Fibroblast of lung (primary cell): ENCODE results near the gene ERFL.

ENCODE experiments used
- EZH2 ChIP-seq: IDR thresholded peaks from 2 replicates; pipeline ENCODE4 v1.5.1; 2012; ENCODE audit warnings: low read length, control low read depth, mild to moderate bottlenecking; ENCODE audit errors: missing control alignments
- TF ChIP-seq, protein P1 (sequence below), 2 donors: IDR thresholded peaks in 1 of 2; conservative IDR thresholded peaks in 1 of 2; 1 replicate in 1 of 2; 2 replicates in 1 of 2; pipeline ENCODE4 v1.5.1; 2011 to 2012; ENCODE audit warnings: low read length in 2 of 2, control low read depth in 1 of 2, inconsistent platforms in 1 of 2, low read depth in 1 of 2, mild to moderate bottlenecking in 1 of 2

DNA sequence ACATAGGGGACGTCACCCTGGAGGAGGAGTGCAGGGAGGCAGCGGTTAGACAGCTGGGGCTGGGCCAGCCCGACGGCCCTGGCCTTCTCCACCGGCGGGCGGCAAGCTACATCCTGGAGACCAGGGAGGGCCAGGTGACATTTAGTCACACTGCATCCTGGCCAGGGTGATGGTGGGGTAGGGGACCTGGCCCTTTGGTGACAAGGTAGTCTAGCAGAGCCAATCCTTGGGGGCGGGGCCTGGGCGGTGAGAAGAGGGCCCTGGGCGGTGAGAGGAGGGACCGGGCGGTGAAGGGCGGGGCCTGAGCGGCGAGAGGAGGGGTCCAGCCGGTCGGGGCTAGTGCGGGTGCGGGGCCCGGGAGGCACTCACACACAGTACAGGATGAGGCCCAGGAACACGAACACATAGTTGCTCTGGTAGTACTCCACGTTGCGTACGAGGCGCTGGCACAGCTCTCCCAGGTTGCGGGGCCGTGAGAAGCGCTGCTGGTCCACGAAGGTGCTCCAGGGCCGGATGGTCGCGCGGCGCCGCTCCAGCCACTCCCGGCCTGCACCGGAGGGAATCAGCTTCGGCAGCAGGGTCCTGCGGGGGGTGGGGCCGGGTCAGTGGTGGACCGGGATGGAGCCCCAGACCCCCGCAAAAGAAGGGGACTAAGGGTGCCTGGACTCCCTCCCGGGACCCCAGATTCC lies 30.3 kb upstream of the ERFL start:
- TF ChIP-seq, protein P1, sequence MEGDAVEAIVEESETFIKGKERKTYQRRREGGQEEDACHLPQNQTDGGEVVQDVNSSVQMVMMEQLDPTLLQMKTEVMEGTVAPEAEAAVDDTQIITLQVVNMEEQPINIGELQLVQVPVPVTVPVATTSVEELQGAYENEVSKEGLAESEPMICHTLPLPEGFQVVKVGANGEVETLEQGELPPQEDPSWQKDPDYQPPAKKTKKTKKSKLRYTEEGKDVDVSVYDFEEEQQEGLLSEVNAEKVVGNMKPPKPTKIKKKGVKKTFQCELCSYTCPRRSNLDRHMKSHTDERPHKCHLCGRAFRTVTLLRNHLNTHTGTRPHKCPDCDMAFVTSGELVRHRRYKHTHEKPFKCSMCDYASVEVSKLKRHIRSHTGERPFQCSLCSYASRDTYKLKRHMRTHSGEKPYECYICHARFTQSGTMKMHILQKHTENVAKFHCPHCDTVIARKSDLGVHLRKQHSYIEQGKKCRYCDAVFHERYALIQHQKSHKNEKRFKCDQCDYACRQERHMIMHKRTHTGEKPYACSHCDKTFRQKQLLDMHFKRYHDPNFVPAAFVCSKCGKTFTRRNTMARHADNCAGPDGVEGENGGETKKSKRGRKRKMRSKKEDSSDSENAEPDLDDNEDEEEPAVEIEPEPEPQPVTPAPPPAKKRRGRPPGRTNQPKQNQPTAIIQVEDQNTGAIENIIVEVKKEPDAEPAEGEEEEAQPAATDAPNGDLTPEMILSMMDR (conservative IDR thresholded peaks at IDR 0.05 in 1 of 2, IDR thresholded peaks at IDR 0.05 in 1 of 2; ENCODE audit: low read depth in 1 of 2, low read length in 2 of 2) = no peak
- no peak for TF ChIP-seq EZH2
